H9 (cell line): ENCODE results near the gene EHD3. TPM values are rescaled to one million over a fixed set of nuclear protein-coding genes. Genes with fewer than 3 reads are reported as not detected.

ENCODE experiments used
- DNase-seq: peaks from one replicate; pipeline ENCODE4 v3.0.0-alpha.2; 2017
- H2AFZ ChIP-seq: one replicate; pipeline ENCODE4 v1.6.1; 2013; ENCODE audit warnings: mild to moderate bottlenecking, low read length, control low read depth, moderate library complexity
- H2AK5ac ChIP-seq: 2 replicates; pipeline ENCODE4 v1.6.1; 2013; ENCODE audit warnings: low read length, control low read depth, mixed read lengths; ENCODE audit not compliant: insufficient read length
- H2BK120ac ChIP-seq: one replicate; pipeline ENCODE4 v1.6.1; 2013; ENCODE audit warnings: low read depth, mild to moderate bottlenecking, low read length, control low read depth, inconsistent platforms; ENCODE audit not compliant: poor library complexity, severe bottlenecking
- H2BK12ac ChIP-seq: 2 replicates; pipeline ENCODE4 v1.6.1; 2013; ENCODE audit warnings: low read length, control low read depth, mixed read lengths, low read depth; ENCODE audit not compliant: insufficient read length
- H2BK15ac ChIP-seq: 2 replicates; pipeline ENCODE4 v1.6.1; 2013; ENCODE audit warnings: low read depth, low read length, control low read depth
- H2BK20ac ChIP-seq: one replicate; pipeline ENCODE4 v1.6.1; 2013; ENCODE audit warnings: low read depth, mild to moderate bottlenecking, low read length, control low read depth, inconsistent platforms; ENCODE audit not compliant: poor library complexity, severe bottlenecking
- H2BK5ac ChIP-seq: 2 replicates; pipeline ENCODE4 v1.6.1; 2013; ENCODE audit warnings: low read length, control low read depth, mixed read lengths; ENCODE audit not compliant: insufficient read length
- H3K14ac ChIP-seq: 2 replicates; pipeline ENCODE4 v1.6.1; 2013; ENCODE audit warnings: low read length, control low read depth; ENCODE audit not compliant: insufficient read depth
- H3K18ac ChIP-seq: 2 replicates; pipeline ENCODE4 v1.6.1; 2013; ENCODE audit warnings: low read depth, mild to moderate bottlenecking, mixed read lengths, low read length, control low read depth; ENCODE audit not compliant: insufficient read length
- H3K23ac ChIP-seq: 2 replicates; pipeline ENCODE4 v1.6.1; 2013; ENCODE audit warnings: low read length, control low read depth, mixed read lengths, low read depth; ENCODE audit not compliant: insufficient read length
- H3K23me2 ChIP-seq: 2 replicates; pipeline ENCODE4 v1.6.1; 2013; ENCODE audit warnings: low read depth, mild to moderate bottlenecking, mixed read lengths, low read length, control low read depth; ENCODE audit not compliant: insufficient read length, poor library complexity, severe bottlenecking
- H3K27ac ChIP-seq: 2 replicates; pipeline ENCODE4 v1.5.1; 2013; ENCODE audit warnings: low read length, control low read depth, mixed read lengths, low read depth; ENCODE audit not compliant: insufficient read length
- H3K27me3 ChIP-seq: 2 replicates; pipeline ENCODE4 v1.6.1; 2013; ENCODE audit warnings: low read length, control low read depth, inconsistent platforms; ENCODE audit not compliant: insufficient read depth
- H3K4ac ChIP-seq: 2 replicates; pipeline ENCODE4 v1.6.1; 2013; ENCODE audit warnings: low read depth, mild to moderate bottlenecking, control low read depth, inconsistent platforms, low read length, moderate library complexity
- H3K4me1 ChIP-seq: 2 replicates; pipeline ENCODE4 v1.6.1; 2013; ENCODE audit warnings: low read length, control low read depth, inconsistent platforms; ENCODE audit not compliant: insufficient read depth
- H3K4me2 ChIP-seq: 2 replicates; pipeline ENCODE4 v1.6.1; 2013; ENCODE audit warnings: low read length, control low read depth, mixed read lengths; ENCODE audit not compliant: insufficient read length, insufficient read depth
- H3K56ac ChIP-seq: 2 replicates; pipeline ENCODE4 v1.6.1; 2013; ENCODE audit warnings: low read depth, mild to moderate bottlenecking, mixed read lengths, low read length, control low read depth; ENCODE audit not compliant: insufficient read length
- H3K79me1 ChIP-seq: 2 replicates; pipeline ENCODE4 v1.6.1; 2013; ENCODE audit warnings: low read depth, mild to moderate bottlenecking, moderate library complexity, low read length, control low read depth, inconsistent platforms; ENCODE audit not compliant: insufficient read depth, poor library complexity, severe bottlenecking
- H3K79me2 ChIP-seq: 2 replicates; pipeline ENCODE4 v1.6.1; 2013; ENCODE audit warnings: low read length, control low read depth, inconsistent platforms; ENCODE audit not compliant: insufficient read depth
- H3K9ac ChIP-seq: 2 replicates; pipeline ENCODE4 v1.6.1; 2013; ENCODE audit warnings: low read length, control low read depth, mixed read lengths; ENCODE audit not compliant: insufficient read length; ENCODE audit errors: extremely low read depth
- H3K9me3 ChIP-seq: one replicate; pipeline ENCODE4 v1.6.1; 2013; ENCODE audit warnings: low read depth, low read length, inconsistent platforms; ENCODE audit not compliant: control insufficient read depth
- H3T11ph ChIP-seq: one replicate; pipeline ENCODE4 v1.6.1; 2013; ENCODE audit warnings: mild to moderate bottlenecking, low read length, control low read depth, inconsistent platforms
- H4K20me1 ChIP-seq: one replicate; pipeline ENCODE4 v1.6.1; 2013; ENCODE audit not compliant: control insufficient read depth, insufficient read length, insufficient read depth
- H4K5ac ChIP-seq: 2 replicates; pipeline ENCODE4 v1.6.1; 2013; ENCODE audit warnings: low read depth, mild to moderate bottlenecking, mixed read lengths, low read length, control low read depth; ENCODE audit not compliant: insufficient read length
- H4K8ac ChIP-seq: replicated peaks from 2 replicates; pipeline ENCODE4 v1.6.1; 2013; ENCODE audit warnings: low read length, control low read depth, mixed read lengths, low read depth; ENCODE audit not compliant: insufficient read length
- H4K91ac ChIP-seq: 2 replicates; pipeline ENCODE4 v1.6.1; 2013; ENCODE audit warnings: low read depth, mild to moderate bottlenecking, moderate library complexity, mixed read lengths, low read length, control low read depth; ENCODE audit not compliant: insufficient read length
- H3K27ac Mint-ChIP-seq, 3 experiments: 2 replicates in 2 of 3; 3 replicates in 1 of 3; pipeline ENCODE4 v1.8.0; 2020 to 2021; ENCODE audit warnings: mixed read lengths in 3 of 3, mild to moderate bottlenecking in 1 of 3, moderate library complexity in 1 of 3
- H3K27me3 Mint-ChIP-seq: 2 replicates; pipeline ENCODE4 v1.8.0; 2021; ENCODE audit warnings: low read depth, mild to moderate bottlenecking, moderate library complexity, mixed read lengths
- H3K36me3 Mint-ChIP-seq, 3 experiments: 2 replicates in 2 of 3; 3 replicates in 1 of 3; pipeline ENCODE4 v1.8.0; 2020 to 2021; ENCODE audit warnings: low read depth in 3 of 3, mixed read lengths in 3 of 3; ENCODE audit not compliant: insufficient read depth in 1 of 3
- H3K4me1 Mint-ChIP-seq, 2 experiments: 2 replicates each; pipeline ENCODE4 v1.8.0; 2020; ENCODE audit warnings: mixed read lengths in 2 of 2
- H3K4me3 Mint-ChIP-seq, 2 experiments: 2 replicates in 1 of 2; 3 replicates in 1 of 2; pipeline ENCODE4 v1.8.0; 2020 to 2021; ENCODE audit warnings: mild to moderate bottlenecking in 2 of 2, mixed read lengths in 2 of 2, moderate library complexity in 1 of 2
- H3K9me3 Mint-ChIP-seq, 2 experiments: 2 replicates in 1 of 2; 3 replicates in 1 of 2; pipeline ENCODE4 v1.8.0; 2020; ENCODE audit warnings: mild to moderate bottlenecking in 2 of 2, mixed read lengths in 2 of 2, moderate library complexity in 1 of 2
- WGBS: extraction: QIAGEN DNeasy Blood & Tissue Kit; methylation state at CpG from one replicate; pipeline ENCODE4 v1.1.7; 2013; ENCODE audit warnings: missing lambda C conversion rate, low lambda C conversion rate, mixed read lengths; ENCODE audit not compliant: insufficient read length; ENCODE audit errors: extremely low coverage; 5-methylcytosine and 5-hydroxymethylcytosine counted together
- total RNA-seq: library from RNA; stranded (reverse); gene quantifications from 2 replicates; pipeline ENCODE4 v1.2.1, GENCODE V29; 2021
- TF ChIP-seq, protein P1 (sequence below): fragments of 200-600 bp; sonication (generic); conservative IDR thresholded peaks from 3 replicates; pipeline ENCODE4 v1.8.0; 2021; ENCODE audit warnings: antibody characterized with exemption, mild to moderate bottlenecking

The EHD3 gene
- total RNA-seq, 1 experiment from 2014 or later, result 8.3 TPM

DNA sequence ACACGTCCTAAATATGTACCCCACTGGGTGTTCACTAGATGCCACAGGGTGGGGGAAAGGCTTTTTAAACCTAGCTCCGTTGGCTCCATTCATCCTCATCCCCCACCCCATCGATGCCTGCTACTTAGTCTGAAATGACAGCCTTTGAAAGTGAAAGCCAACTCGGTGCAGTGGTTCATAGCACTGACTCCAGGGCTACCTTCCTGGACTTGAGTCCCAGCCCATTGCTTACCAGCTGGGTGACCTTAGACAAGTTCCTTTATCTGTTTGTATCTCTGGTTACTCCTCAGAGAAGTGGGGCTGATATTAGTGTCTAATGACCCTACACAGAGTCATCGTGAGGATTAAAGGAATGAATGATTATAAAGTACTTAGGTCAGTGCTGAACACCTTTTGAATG, 24.4 kb downstream of the EHD3 start:
- Histone ChIP-seq H4K8ac (no peak overlapping the region), H3K23me2 (no peaks in the 10 kb centered on the region), H3K79me1 (no peaks in the 10 kb centered on the region), H2BK120ac (no peak overlapping the region), H3T11ph (no peak overlapping the region), H3K9me3 (no peaks in the 10 kb centered on the region), H2BK15ac (no peak overlapping the region), H3K4me2 (no peak overlapping the region), H2AFZ (no peak overlapping the region), H3K27me3 (no peaks in the 10 kb centered on the region), H3K27ac (no peak overlapping the region), H3K18ac (no peak overlapping the region), H3K56ac (no peak overlapping the region), H3K9ac (no peak overlapping the region), H4K20me1 (no peaks in the 10 kb centered on the region), H3K23ac (no peak overlapping the region), H3K14ac (no peak overlapping the region), H3K4ac (no peak overlapping the region), H2BK5ac (no peak overlapping the region), H3K4me1 (no peaks in the 10 kb centered on the region), H4K91ac (no peak overlapping the region), H3K79me2 (no peaks in the 10 kb centered on the region), H2AK5ac (no peak overlapping the region), H2BK12ac (no peak overlapping the region), H2BK20ac (no peak overlapping the region), H4K5ac (no peak overlapping the region)
- H3K27me3 Mint-ChIP-seq, result no peaks in the 10 kb centered on the region
- H3K4me3 Mint-ChIP-seq, result no peak overlapping the region
- WGBS, result no CpG with 5 or more reads among the region's 5 CpGs
- H3K36me3 Mint-ChIP-seq, result peaks cover 5 to 8% (median 5%) of the 10 kb centered on the region in 3 experiments; a peak in 6 of 7 replicates
- H3K9me3 Mint-ChIP-seq, result no peaks in the 10 kb centered on the region
- TF ChIP-seq, protein P1, sequence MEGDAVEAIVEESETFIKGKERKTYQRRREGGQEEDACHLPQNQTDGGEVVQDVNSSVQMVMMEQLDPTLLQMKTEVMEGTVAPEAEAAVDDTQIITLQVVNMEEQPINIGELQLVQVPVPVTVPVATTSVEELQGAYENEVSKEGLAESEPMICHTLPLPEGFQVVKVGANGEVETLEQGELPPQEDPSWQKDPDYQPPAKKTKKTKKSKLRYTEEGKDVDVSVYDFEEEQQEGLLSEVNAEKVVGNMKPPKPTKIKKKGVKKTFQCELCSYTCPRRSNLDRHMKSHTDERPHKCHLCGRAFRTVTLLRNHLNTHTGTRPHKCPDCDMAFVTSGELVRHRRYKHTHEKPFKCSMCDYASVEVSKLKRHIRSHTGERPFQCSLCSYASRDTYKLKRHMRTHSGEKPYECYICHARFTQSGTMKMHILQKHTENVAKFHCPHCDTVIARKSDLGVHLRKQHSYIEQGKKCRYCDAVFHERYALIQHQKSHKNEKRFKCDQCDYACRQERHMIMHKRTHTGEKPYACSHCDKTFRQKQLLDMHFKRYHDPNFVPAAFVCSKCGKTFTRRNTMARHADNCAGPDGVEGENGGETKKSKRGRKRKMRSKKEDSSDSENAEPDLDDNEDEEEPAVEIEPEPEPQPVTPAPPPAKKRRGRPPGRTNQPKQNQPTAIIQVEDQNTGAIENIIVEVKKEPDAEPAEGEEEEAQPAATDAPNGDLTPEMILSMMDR, result no peak
- no peak for DNase-seq
- H3K4me1 Mint-ChIP-seq, result peaks cover 31 to 35% of the 10 kb centered on the region in 2 experiments
- no peak overlapping the region for H3K27ac Mint-ChIP-seq
